ENCODE data around the gene ZNF556.

ZNF556 gene

DNA sequence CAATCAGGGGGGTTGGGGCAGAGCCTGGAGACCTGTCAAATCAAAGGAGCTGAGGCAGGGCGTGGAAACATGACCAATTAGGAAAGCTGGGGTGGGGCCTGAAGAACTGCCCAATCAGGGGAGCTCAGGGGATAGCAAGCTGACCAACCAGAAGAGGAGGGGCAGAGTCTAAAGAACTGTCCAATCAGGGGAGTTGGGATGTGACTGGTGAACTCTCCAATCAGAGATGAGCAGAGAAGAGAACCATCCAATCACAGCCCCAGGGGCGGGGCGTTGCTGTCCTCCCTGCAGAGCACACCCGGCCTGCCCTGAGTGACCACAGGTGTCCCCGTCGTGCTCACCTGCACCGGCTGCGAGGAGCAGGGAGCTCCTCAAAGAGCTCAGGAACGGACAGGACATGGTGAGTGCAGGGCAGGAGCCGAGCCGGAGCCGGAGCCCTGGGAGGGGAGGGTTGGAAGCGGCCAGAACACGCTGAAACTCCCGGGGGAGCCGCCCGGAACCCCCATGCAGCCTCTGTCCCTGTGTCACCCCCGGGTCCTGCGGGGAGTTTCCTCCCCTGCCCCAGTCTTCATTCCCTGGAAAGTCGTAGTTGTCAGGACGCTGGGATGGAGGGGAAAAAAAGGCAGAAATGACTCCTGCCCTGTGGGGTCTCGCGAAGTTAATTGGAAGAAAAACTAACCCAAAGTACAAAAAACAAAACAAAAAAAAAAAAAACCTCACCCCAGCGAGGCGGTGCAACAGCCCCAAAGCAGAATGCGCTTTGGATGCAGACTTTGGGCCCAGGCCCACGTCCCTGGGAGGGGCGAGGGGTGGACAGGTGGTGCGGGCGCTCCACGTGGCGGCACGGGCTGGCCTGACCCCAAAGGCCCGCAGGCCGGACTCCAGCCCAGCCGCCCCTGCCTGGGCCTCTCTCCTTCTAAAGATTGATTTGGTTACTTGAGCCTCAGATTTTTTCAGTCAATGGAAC lies at the start of gene ZNF556:
Gene ZNF556, plus strand, starts transcription at position 311 of the 967 bp plus-strand sequence. Its CDS starts 87 bp downstream, at position 398.
- no peak for DNase-seq

DNA sequence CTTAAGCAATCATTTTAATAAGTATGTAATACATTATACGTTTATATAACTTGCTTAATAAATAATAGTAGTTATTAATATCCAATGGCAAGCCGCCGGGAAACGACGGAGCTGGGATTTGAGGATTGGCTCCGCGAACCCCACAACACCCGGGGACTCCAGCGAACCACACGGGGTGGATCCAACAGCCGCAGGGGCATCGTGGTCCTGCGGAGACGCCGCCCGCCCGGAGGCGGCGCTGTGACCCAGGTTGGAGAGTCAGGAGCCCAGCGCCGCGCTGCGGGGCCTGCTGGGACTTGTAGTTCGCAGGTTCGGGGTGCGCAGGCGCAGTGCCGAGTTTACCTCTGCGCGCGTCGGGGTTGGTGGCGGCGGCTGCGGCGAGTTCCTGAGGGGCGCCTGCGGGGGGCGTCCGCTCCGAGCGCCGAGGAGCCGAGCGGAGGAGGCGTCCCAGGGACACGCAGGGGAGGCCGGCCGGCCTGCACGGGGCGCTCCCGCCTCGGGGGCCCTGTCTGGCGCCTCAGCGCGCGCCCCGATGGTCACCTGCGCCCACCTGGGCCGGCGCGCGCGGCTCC lies 47.5 kb upstream of the ZNF556 start, which contains the start of gene ZNF554:
Gene ZNF554, plus strand, starts transcription at position 329 of the 572 bp plus-strand sequence. Its CDS starts 204 bp downstream, at position 533.
- DNase-seq, result peak; percentile 99

DNA sequence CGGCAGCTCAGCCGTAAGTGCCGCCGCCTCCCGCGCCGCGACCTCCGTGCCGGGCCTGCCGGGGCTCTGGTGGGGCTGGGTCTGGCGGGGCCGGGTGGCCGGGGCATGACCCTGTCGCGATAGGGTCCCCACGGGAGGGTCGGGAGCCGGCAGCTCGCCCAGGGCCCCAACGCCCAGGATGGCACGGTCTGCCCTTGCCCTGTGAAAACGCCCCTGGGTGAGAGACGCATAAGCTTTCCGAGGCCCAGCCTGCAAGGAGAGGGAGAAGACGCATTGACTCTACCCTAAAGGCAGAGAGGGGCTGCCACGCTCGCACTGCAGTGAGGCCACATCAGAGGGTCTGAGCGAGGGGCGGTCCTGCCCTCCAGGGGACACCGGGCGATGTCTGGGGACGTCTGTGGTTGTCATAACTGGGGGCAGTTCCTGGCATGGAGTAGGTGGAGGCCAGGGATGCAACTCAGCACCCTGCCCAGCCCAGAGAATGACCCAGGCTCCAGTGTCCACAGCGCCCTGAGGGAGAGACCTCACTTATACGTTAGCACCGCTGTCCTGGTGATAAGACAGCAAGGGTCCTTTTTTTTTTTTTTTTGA lies 46.9 kb upstream of the ZNF556 start:
- no peak for DNase-seq

GRCh38 chr19:2822846-2823245 lies 44.3 kb upstream of the ZNF556 start:
- DNase-seq, result no peak

DNA sequence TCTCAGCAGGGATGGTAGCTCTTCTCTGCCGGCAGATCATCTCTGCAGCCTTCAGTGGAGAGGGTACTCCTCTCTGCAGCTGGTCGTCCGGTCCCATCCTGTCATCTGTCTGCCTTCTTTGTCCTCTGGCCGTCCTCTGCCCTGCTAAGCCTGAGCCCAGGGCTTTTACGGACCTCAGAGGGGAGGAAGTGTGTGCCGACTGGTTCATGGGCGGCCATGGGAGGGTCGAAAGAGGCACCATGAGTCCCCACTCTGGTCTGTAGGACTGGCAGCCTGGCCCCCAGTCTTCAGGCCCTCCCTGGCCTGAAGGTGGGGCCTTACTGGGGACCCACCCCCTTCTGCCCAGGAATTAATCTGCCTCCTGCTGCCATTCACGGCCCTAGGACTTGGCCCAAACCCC lies 43.5 kb upstream of the ZNF556 start:
- DNase-seq, result no peak

DNA sequence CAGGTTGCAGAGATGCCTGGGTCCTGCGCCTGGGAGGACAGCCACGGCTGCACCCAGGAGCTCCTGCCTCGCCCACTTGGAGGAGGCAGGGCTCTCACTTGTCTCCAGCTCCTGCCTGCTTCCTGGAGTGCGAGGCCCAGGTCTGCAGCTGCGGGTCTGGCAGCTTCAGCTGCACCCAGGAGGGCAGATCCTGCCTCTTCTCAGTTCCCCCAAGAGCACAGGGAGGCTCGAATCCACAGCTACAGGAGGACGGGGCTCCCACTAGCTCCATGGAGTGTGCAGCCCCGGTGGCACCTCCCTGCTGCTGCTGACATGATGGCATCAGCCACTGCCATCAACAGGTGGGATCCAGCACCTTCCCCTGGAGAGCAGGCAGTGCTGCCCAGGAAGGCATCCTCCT lies 43.0 kb upstream of the ZNF556 start:
- DNase-seq, result no peak

GRCh38 chr19:2827022-2827421 lies 40.1 kb upstream of the ZNF556 start:
- no peak for DNase-seq

- no peak for DNase-seq
Observed at GRCh38 chr19:2827840-2828489, 39.2 kb upstream of the ZNF556 start.

DNA sequence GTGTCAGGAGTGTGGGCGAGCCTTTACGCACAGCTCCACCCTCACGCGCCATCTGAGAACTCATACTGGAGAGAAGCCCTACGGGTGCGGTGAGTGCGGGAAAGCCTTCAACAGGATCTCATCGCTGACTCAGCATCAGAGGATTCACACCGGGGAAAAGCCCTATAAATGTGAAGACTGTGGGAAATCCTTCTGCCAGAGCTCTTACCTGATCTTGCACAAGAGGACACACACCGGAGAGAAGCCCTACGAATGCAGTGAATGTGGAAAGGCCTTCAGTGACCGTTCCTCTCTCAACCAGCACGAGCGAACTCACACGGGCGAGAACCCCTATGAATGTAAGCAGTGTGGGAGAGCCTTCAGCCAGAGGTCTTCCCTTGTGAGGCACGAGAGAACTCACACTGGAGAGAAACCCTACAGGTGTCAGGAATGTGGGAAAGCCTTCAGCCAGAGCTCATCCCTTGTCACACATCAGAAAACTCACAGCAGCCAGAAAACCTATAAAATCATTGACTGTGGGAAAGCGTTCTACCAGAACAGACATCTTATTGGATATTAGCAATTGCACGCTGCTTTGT lies 32.8 kb upstream of the ZNF556 start:
- DNase-seq, result no peak

DNA sequence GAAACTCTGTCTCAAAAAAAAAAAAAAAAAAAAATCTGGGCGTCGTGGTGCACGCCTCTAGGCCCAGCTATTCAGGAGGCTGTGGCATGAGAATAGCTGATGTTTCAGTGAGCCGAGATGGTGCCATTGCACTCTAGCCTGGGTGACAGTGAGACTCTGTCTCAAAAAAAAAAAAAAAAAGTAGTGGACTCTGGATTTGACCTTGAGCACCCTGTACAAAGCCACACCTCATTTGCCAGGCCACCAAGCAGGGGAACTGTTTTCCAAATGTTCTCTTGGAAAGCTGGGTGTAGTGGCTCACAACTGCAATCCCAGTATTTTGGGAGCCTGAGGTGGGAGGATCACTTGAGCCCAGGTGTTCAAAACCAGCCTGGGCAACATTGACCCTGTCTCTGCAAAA lies 29.7 kb upstream of the ZNF556 start:
- no peak for DNase-seq

- peak; percentile 99 for DNase-seq
Observed at GRCh38 chr19:2840794-2841791, 26.0 kb upstream of the ZNF556 start, which contains the start of gene ZNF555. Gene ZNF555, plus strand, starts transcription at chr19:2841475. Its CDS starts 98 bp downstream, at chr19:2841573.

DNA sequence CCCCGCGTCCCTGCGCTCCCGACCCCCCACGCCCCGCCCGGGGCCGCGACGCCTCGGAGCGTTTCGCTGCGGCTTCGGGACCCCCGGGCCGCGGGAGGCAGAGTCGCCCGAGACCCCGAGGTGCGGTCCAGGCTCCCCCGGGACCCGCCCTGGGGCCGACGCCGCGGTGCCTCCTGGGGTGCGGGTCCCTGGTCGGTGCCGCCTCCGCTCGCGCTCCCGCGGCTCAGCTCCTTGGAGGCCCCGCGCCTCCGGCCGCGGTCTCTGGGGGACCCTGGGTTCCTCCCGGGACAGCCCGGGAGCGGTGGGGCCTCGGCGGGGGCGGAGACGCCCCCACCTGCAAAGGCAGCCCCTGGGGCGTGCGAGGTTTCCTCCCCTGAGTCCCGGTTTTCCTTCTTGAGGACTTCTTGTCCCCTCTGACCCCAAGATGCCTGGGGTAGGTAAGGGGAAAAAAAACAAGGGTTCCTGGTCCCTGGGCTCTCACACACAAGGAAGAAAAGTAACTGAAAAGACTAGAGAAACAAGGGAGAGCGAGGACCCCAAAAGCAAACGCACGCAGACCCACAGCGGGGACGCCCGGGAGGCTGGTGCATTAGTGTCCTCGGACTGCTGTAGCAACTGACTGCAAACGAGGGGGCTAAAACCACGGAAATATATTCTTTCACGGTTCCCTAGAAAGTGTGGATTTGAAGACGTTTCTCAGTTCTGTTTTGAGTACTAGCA lies 25.1 kb upstream of the ZNF556 start:
- no peak for DNase-seq

GRCh38 chr19:2845107-2845506 lies 22.0 kb upstream of the ZNF556 start:
- no peak for DNase-seq

- DNase-seq, result no peak
Observed at GRCh38 chr19:2846180-2846894, 20.8 kb upstream of the ZNF556 start.

DNA sequence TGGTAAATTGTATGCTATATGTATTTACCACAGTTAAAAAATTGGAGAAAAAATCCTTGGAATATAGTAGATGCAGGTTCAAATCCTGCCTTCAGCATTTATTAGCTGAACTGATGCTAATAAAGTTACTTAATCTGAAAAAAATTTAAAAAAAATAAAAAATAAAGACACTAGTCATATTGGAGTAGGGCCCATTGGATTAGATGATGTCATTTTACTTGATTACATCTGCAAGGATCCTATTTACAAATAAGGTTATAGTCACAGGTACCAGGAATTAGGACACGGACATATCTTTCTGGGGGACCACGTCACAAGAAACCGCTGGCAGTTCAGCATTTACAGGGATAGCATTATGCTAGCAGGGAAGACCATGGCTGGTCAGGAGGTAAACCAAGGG lies 19.6 kb upstream of the ZNF556 start:
- no peak for DNase-seq

GRCh38 chr19:2848616-2849015 lies 18.5 kb upstream of the ZNF556 start:
- DNase-seq, result no peak

GRCh38 chr19:2850256-2850925 lies 16.7 kb upstream of the ZNF556 start:
- DNase-seq, result no peak

GRCh38 chr19:2852598-2852997 lies 14.5 kb upstream of the ZNF556 start:
- DNase-seq, result no peak

GRCh38 chr19:2853015-2853606 lies 14.0 kb upstream of the ZNF556 start:
- no peak for DNase-seq

All from activated CD4-positive, alpha-beta T cell treated with anti-CD3 and anti-CD28 coated beads, Interleukin-2, amount 50 U/mL, for 1 hour (primary cell).